ENCODE results near the gene GINS2.

Gene GINS2

DNA sequence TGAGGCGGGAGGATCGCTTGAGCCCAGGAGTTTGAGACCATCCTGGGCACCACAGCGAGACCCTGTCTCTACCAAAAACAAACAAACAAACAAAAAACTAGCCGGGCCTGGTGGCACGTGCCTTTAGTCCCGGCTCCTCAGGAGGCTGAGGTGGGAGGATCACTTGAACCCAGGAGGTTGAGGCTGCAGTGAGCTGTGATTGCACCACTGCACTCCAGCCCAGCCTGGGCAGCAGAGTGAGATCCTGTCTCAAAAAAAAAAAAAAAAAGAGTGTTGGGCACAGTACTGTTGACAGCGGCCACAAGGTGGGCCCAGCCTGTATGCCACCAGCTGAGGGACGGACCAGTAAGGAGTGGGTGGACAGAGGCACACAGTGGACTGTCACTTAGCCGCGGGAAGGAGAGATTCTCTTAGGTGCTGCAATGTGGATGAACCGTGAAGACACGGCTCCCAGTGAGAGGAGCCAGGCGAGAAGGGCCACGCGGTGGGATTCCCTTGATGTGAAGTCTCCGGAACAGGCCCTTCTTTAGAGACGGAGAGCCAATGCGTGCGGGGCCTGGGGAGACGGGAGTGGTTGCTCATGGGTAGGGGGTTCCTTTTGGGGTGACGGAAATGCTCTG is 44.6 kb downstream of the GINS2 start:
- Histone ChIP-seq H3K79me2 (ENCODE audit: insufficient read depth, low read length) (no peaks in the 10 kb centered on the region), H3K9me3 (ENCODE audit: low read length) (no peaks in the 10 kb centered on the region), H3K9ac (ENCODE audit: low read length) (no peak overlapping the region), H3K4me1 (ENCODE audit: insufficient read depth, low read length, severe bottlenecking) (peaks cover 5% of the 10 kb centered on the region), H3F3A (ENCODE audit: insufficient read depth, low read length) (no peaks in the 10 kb centered on the region; the same call in 1 of the 2 replicates), H3K4me2 (ENCODE audit: low read length) (no peak overlapping the region), H3K27me3 (ENCODE audit: insufficient read depth, low read length) (no peaks in the 10 kb centered on the region), H3K36me3 (ENCODE audit: insufficient read depth, low read length) (peaks cover 3% of the 10 kb centered on the region; the same call in 1 of the 2 replicates), H2AFZ (ENCODE audit: low read length) (no peak overlapping the region), H3K27ac (ENCODE audit: low read depth, low read length, poor library complexity, severe bottlenecking) (no peak overlapping the region), H4K20me1 (ENCODE audit: insufficient read depth, low read length) (no peaks in the 10 kb centered on the region), H3K9me2 (ENCODE audit: low read depth, low read length) (no peaks in the 10 kb centered on the region), H3K4me3 (ENCODE audit: low read depth, low read length, poor library complexity, severe bottlenecking) (no peak overlapping the region)
- no peak for TF ChIP-seq EZH2 (IDR thresholded peaks at IDR 0.05; ENCODE audit: borderline replicate concordance, low read length)
- TF ChIP-seq, protein P1, sequence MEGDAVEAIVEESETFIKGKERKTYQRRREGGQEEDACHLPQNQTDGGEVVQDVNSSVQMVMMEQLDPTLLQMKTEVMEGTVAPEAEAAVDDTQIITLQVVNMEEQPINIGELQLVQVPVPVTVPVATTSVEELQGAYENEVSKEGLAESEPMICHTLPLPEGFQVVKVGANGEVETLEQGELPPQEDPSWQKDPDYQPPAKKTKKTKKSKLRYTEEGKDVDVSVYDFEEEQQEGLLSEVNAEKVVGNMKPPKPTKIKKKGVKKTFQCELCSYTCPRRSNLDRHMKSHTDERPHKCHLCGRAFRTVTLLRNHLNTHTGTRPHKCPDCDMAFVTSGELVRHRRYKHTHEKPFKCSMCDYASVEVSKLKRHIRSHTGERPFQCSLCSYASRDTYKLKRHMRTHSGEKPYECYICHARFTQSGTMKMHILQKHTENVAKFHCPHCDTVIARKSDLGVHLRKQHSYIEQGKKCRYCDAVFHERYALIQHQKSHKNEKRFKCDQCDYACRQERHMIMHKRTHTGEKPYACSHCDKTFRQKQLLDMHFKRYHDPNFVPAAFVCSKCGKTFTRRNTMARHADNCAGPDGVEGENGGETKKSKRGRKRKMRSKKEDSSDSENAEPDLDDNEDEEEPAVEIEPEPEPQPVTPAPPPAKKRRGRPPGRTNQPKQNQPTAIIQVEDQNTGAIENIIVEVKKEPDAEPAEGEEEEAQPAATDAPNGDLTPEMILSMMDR (IDR thresholded peaks at IDR 0.05; ENCODE audit: low read length), result no peak

DNA sequence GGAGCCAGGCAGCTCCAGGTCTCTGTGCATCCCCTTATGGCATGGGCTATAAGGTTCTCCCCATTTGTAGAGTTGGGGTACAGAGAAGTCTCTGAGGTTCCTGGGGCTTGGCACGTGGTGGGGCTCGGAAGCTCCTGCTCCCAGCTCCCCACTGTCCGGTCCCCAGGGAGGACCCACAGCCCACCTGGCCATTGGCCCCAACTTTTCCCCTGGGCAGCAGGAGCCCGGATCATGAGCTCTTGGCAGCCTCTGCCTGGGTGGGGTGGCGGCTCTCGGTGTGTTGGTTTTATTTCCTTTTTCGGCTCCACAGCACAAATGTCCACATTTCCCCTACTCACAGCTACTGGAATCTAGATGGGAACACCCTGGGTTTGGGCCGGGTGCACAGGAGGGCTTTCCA is 45.1 kb downstream of the GINS2 start:
- no peak overlapping the region for H3K4me2 ChIP-seq (ENCODE audit: low read length)
- no peak overlapping the region for H3K4me3 ChIP-seq (ENCODE audit: low read depth, low read length, poor library complexity, severe bottlenecking)
- no peak overlapping the region for H3K9ac ChIP-seq (ENCODE audit: low read length)
- H4K20me1 ChIP-seq (ENCODE audit: insufficient read depth, low read length), result no peaks in the 10 kb centered on the region
- H2AFZ ChIP-seq (ENCODE audit: low read length), result no peak overlapping the region
- no peaks in the 10 kb centered on the region for H3K9me2 ChIP-seq (ENCODE audit: low read depth, low read length)
- no peaks in the 10 kb centered on the region for H3K27me3 ChIP-seq (ENCODE audit: insufficient read depth, low read length)
- no peak overlapping the region for H3K27ac ChIP-seq (ENCODE audit: low read depth, low read length, poor library complexity, severe bottlenecking)
- TF ChIP-seq, protein P1 (IDR thresholded peaks at IDR 0.05; ENCODE audit: low read length), result no peak
- TF ChIP-seq EZH2 (IDR thresholded peaks at IDR 0.05; ENCODE audit: borderline replicate concordance, low read length), result no peak
- no peaks in the 10 kb centered on the region for H3K79me2 ChIP-seq (ENCODE audit: insufficient read depth, low read length)
- no peaks in the 10 kb centered on the region for H3K4me1 ChIP-seq (ENCODE audit: insufficient read depth, low read length, severe bottlenecking)
- no peaks in the 10 kb centered on the region for H3F3A ChIP-seq (ENCODE audit: insufficient read depth, low read length)
- H3K36me3 ChIP-seq (ENCODE audit: insufficient read depth, low read length), result peaks cover 3% of the 10 kb centered on the region; the same call in 1 of the 2 replicates
- no peaks in the 10 kb centered on the region for H3K9me3 ChIP-seq (ENCODE audit: low read length)

DNA sequence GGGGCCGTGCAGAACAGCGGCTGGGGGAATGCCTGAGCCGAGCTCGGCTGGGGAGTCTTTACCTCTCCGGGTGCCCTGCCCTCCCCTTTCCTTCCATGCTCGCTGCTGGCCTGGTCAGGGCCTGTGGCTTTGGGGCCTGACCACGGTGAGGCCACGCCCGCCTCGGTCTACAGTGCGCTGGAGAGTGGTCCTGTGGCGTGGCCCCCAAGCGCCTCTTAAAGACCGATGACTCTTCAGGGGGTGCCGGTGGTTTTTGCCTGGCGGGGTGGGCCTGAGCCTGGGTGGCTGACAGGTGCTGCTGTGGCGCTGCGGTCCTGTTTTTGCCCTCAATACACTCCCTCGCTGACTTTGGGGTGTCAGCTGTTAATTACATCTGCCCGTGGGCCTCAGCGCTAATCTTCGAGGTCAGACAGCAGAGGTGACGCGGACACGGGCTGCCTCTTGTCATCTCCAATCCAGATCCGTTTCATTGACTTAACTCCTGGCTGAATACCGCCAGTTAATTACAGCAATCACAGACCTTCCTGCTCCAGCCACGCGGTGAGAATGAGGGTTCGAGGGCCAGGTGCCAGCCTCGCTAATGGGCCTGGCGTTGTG is 45.9 kb downstream of the GINS2 start:
- no peaks in the 10 kb centered on the region for H3K27me3 ChIP-seq (ENCODE audit: insufficient read depth, low read length)
- no peak overlapping the region for H3K9ac ChIP-seq (ENCODE audit: low read length)
- TF ChIP-seq, protein P1 (IDR thresholded peaks at IDR 0.05; ENCODE audit: low read length), result no peak
- no peak for TF ChIP-seq EZH2 (IDR thresholded peaks at IDR 0.05; ENCODE audit: borderline replicate concordance, low read length)
- no peaks in the 10 kb centered on the region for H4K20me1 ChIP-seq (ENCODE audit: insufficient read depth, low read length)
- H3K27ac ChIP-seq (ENCODE audit: low read depth, low read length, poor library complexity, severe bottlenecking), result no peak overlapping the region
- H3K79me2 ChIP-seq (ENCODE audit: insufficient read depth, low read length), result no peaks in the 10 kb centered on the region
- H3K9me2 ChIP-seq (ENCODE audit: low read depth, low read length), result no peaks in the 10 kb centered on the region
- H3K36me3 ChIP-seq (ENCODE audit: insufficient read depth, low read length), result peaks cover under 1% of the 10 kb centered on the region; the same call in 1 of the 2 replicates
- H3K4me2 ChIP-seq (ENCODE audit: low read length), result no peak overlapping the region
- H3K4me1 ChIP-seq (ENCODE audit: insufficient read depth, low read length, severe bottlenecking), result no peaks in the 10 kb centered on the region
- H3K4me3 ChIP-seq (ENCODE audit: low read depth, low read length, poor library complexity, severe bottlenecking), result no peak overlapping the region
- H3F3A ChIP-seq (ENCODE audit: insufficient read depth, low read length), result no peaks in the 10 kb centered on the region
- no peak overlapping the region for H2AFZ ChIP-seq (ENCODE audit: low read length)
- H3K9me3 ChIP-seq (ENCODE audit: low read length), result no peaks in the 10 kb centered on the region

Measured in OCI-LY1 (cell line).